ENCODE measurements around the gene C1QTNF8.

GRCh38 chr16:1126044-1126443, 30.0 kb upstream of the C1QTNF8 start:
- TF ChIP-seq CTCF (IDR thresholded peaks at IDR 0.05) (no peak), EZH2phosphoT487 (IDR thresholded peaks at IDR 0.05) (no peak)

Data from neural progenitor cell (in vitro differentiated cells).